ENCODE data around the gene LMX1B. TPM values are rescaled to one million over a fixed set of nuclear protein-coding genes. Genes with fewer than 3 reads are reported as not detected.
"Not testable (repeated sequence)": the region's sequence is repeated elsewhere in the genome, so short reads cannot be mapped to it uniquely, and the experiment has no call there.

Gene LMX1B
- total RNA-seq, 2 donors from 2014 or later, result 0.13 TPM; not detected in 1

- Histone ChIP-seq H3K4me3 (no peak overlapping the region), H3K27ac (no peak overlapping the region), H3K27me3 (peaks cover 39% of the 10 kb centered on the region), H3K4me1 (no peaks in the 10 kb centered on the region), H3K36me3 (no peaks in the 10 kb centered on the region), H3K9me3 (no peaks in the 10 kb centered on the region), H3K9ac (ENCODE audit: low read depth in 2 of 2, low read length in 2 of 2) (no peak overlapping the region)
- intact Hi-C loops (cut with DNase I), result loop anchor here (2.0 kb wide), 1 partner anchor 76 kb away; no protein-coding TSS in a partner anchor
- TF ChIP-seq CTCF (IDR thresholded peaks at IDR 0.05), result no peak
- no peak for DNase-seq
These were observed 90.6 kb downstream of the LMX1B start for GRCh38 chr9:126704157-126704891.

GRCh38 chr9:126704892-126705766, 91.4 kb downstream of the LMX1B start:
- Histone ChIP-seq H3K9ac (ENCODE audit: low read depth in 2 of 2, low read length in 2 of 2) (no peak overlapping the region), H3K27me3 (peaks cover 39% of the 10 kb centered on the region), H3K9me3 (no peaks in the 10 kb centered on the region), H3K36me3 (no peaks in the 10 kb centered on the region), H3K27ac (no peak overlapping the region), H3K4me1 (no peaks in the 10 kb centered on the region), H3K4me3 (no peak overlapping the region)
- TF ChIP-seq CTCF (IDR thresholded peaks at IDR 0.05), result peak; percentile 81
- intact Hi-C loops (cut with DNase I), result loop anchor here (2.0 kb wide), 1 partner anchor 76 kb away; no protein-coding TSS in a partner anchor
- peak; percentile 81 for DNase-seq

- Histone ChIP-seq H3K36me3 (no peaks in the 10 kb centered on the region), H3K9me3 (no peaks in the 10 kb centered on the region), H3K4me3 (no peak overlapping the region), H3K4me1 (no peaks in the 10 kb centered on the region), H3K27me3 (peaks cover 39% of the 10 kb centered on the region), H3K9ac (ENCODE audit: low read depth in 2 of 2, low read length in 2 of 2) (no peak overlapping the region), H3K27ac (no peak overlapping the region)
- DNase-seq, result peak; percentile 81
- intact Hi-C loops (cut with DNase I), result loop anchor here (2.0 kb wide), 1 partner anchor 75 kb away; no protein-coding TSS in a partner anchor
- peak; percentile 65 for TF ChIP-seq CTCF (IDR thresholded peaks at IDR 0.05)
These were observed 92.3 kb downstream of the LMX1B start for GRCh38 chr9:126705767-126706697.

GRCh38 chr9:126706698-126707053, 92.9 kb downstream of the LMX1B start:
- no peaks in the 10 kb centered on the region for H3K4me1 ChIP-seq
- no peak overlapping the region for H3K9ac ChIP-seq (ENCODE audit: low read depth in 2 of 2, low read length in 2 of 2)
- no peaks in the 10 kb centered on the region for H3K36me3 ChIP-seq
- peaks cover 39% of the 10 kb centered on the region for H3K27me3 ChIP-seq
- no peak overlapping the region for H3K27ac ChIP-seq
- no peak for DNase-seq
- H3K4me3 ChIP-seq, result no peak overlapping the region
- intact Hi-C loops (cut with DNase I), result no loop called here
- H3K9me3 ChIP-seq, result no peaks in the 10 kb centered on the region
- no peak for TF ChIP-seq CTCF (IDR thresholded peaks at IDR 0.05)

- H3K9me3 ChIP-seq, result no peaks in the 10 kb centered on the region
- H3K4me3 ChIP-seq, result no peak overlapping the region
- H3K27ac ChIP-seq, result no peak overlapping the region
- H3K9ac ChIP-seq (ENCODE audit: low read depth in 2 of 2, low read length in 2 of 2), result no peak overlapping the region
- no peaks in the 10 kb centered on the region for H3K4me1 ChIP-seq
- DNase-seq, result no peak
- intact Hi-C loops (cut with DNase I), result no loop called here
- no peaks in the 10 kb centered on the region for H3K36me3 ChIP-seq
- peaks cover 39% of the 10 kb centered on the region for H3K27me3 ChIP-seq
- no peak for TF ChIP-seq CTCF (IDR thresholded peaks at IDR 0.05)
These were observed 93.4 kb downstream of the LMX1B start for GRCh38 chr9:126707083-126707482.

GRCh38 chr9:126707712-126708111, 94.0 kb downstream of the LMX1B start:
- H3K27ac ChIP-seq; H3K9ac ChIP-seq (ENCODE audit: low read depth in 2 of 2, low read length in 2 of 2); intact Hi-C loops (cut with DNase I); H3K4me3 ChIP-seq; H3K4me1 ChIP-seq; H3K36me3 ChIP-seq; H3K9me3 ChIP-seq; DNase-seq: not testable (repeated sequence)
- H3K27me3 ChIP-seq, result peaks cover 33% of the 10 kb centered on the region
